Measurements from ENCODE around the gene KLHL15.
"Not testable (repeated sequence)": the region's sequence is repeated elsewhere in the genome, so short reads cannot be mapped to it uniquely, and the experiment has no call there.

KLHL15 gene

GRCh38 chrX:24027086-24027485, at the start of gene KLHL15:
Gene KLHL15, minus strand, starts transcription at chrX:24027186. Its CDS starts 20,493 bp downstream, at chrX:24006693.
- no peak for DNase-seq

GRCh38 chrX:24069877-24070276, 42.9 kb upstream of the KLHL15 start:
- no peak for DNase-seq

DNA sequence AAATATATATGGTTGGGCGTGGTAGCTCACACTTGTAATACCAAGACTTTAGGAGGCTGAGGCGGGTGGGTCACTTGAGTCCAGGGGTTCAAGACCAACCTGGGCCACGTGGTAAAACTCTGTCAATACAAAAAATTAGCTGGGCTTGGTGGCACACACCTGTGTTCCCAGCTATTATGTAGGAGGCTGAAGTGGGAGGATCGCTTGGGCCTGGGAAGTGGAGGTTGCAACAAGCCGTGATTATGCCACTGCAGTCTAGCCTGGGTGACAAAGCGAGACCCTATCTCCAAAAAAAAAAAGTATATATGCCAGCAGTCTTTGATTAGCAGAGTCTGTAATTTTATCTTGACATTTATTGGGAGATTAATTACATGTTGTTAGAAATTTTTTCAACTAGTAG, 36.5 kb upstream of the KLHL15 start:
- DNase-seq = no peak

DNA sequence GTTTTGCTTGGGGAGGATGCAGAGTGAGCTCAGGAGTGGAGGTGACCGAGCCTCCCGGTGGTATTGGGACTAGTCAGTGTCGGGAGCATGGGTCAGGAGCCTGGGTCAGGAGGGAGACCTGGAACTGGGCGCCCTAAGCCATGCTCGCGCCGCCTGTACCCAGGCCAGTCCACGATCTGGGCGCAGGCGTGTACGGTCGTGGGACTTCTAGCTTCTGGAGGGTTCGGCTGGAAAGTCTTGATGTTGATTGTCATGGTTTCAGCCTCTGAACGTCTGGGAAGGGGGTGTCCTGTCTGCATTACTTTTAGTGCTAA, 28.0 kb upstream of the KLHL15 start:
- no peak for DNase-seq

- DNase-seq = peak; percentile 77
These were observed 27.4 kb upstream of the KLHL15 start, which contains the start of gene EIF2S3 for GRCh38 chrX:24054182-24055042. Gene EIF2S3, plus strand, starts transcription at chrX:24054956. Its CDS starts 13 bp downstream, at chrX:24054969.

DNA sequence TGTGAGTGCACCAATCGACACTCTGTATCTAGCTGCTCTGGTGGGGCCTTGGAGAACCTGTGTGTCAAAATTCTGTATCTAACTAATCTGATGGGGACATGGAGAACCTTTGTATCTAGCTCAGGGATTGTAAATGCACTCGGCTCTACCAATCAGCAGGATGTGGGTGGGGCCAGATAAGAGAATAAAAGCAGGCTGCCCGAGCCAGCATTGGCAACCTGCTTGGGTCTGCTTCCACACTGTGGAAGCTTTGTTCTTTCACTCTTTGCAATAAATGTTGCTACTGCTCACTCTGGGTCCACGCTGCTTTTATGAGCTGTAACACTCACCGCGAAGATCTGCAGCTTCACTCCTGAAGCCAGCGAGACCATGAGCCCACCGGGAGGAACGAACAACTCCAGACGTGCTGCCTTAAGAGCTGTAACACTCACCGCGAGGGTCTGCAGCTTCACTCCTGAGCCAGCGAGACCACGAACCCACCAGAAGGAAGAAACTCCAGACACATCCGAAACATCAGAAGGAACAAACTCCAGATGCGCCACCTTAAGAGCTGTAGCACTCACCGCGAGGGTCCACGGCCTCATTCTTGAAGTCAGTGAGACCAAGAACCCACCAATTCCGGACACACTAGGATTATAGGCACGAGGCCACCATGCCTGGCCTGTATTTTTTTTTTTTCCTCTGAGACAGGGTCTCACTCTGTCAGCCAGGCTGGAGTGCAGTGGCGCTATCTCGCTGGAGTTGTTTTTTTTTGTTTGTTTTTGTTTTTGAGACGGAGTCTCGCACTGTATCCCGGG, 23.7 kb upstream of the KLHL15 start:
- not testable (repeated sequence) for DNase-seq

DNA sequence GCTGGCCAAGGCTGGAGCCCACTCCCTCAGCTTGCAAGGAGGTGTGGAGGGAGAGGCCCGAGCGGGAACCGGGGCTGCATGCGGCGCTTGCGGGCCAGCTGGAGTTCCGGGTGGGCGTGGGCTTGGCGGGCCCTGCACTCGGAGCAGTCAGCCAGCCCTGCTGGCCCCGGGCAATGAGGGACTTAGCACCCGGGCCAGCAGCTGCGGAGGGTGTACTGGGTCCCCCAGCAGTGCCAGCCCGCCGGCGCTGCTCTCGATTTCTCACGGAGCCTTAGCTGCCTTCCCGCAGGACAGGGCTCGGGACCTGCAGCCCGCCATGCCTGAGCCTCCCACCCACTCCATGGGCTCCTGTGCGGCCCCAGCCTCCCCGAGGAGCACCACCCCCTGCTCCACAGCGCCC, 22.7 kb upstream of the KLHL15 start:
- not testable (repeated sequence) for DNase-seq

DNA sequence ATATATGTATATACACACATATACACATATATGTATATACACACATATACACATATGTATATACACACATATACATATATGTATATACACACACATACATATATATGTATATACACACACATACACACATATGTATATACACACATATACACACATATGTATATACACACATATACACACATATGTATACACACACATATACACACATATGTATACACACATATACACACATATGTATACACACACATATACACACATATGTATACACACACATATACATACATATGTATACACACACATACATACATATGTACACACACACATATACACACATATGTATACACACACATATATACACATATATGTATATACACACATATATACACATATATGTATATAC, 19.1 kb upstream of the KLHL15 start:
- DNase-seq = not testable (repeated sequence)

GRCh38 chrX:24037729-24038128, 10.7 kb upstream of the KLHL15 start:
- DNase-seq = no peak

DNA sequence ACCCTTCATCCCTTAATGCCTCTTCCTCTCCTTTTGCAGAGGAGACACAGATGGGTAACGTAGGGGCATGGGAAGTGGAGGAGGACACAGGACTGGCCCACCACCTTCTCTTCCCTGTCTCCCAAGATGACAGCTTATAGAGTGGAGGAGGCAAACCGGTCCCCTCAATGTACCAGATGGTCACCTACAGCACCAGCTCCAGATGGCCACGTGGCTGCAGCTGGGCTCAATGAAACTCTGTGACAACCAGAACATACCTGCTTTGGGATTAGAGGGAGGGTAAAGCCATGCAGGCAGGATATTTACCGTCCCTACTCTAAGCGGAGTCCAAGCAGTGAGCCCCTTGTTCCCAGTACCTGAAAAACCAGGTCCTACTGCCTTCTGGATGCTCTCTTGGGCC, 7.5 kb upstream of the KLHL15 start:
- no peak for DNase-seq

GRCh38 chrX:24030597-24030996, 3.6 kb upstream of the KLHL15 start:
- no peak for DNase-seq

DNA sequence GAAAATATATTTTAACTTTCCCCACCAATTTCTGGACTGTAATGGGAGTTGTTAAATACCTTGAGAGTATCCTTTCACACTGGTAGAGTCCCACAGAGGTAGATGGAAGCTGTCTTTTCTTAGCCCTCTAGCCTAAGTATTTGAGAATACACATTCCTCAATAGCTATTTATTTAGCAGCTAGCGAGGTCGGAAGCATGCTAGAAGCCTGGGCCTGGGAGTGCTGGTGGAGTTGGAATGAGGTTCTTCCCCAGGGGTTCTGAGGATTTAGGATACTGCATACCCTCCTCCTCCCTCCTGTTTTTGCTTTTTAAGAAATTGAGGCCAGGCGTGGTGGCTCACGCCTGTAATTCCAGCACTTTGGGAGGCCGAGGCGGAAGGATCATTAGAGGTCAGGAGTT, 999 bp upstream of the KLHL15 start:
- DNase-seq = no peak

DNA sequence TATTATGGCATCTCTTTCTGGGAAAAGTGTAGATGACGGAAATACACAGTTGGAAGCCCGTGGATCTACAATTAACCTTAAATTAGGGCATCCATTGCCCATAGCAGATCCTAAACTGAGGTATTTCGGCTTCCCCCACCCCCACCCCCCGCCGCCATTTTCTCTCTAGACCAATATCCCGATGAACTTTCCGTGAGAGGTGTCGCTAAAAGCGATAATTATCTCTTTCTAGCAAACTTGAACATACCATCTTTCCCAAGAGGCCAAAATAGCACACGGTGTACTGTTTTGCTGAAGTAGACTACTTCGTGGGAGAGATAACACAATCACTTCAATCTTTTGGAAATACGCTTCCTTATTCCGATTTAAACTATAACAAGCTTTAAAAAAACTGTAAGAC, 554 bp downstream of the KLHL15 start:
- no peak for DNase-seq

GRCh38 chrX:24025741-24026403, 1.1 kb downstream of the KLHL15 start:
- no peak for DNase-seq

DNA sequence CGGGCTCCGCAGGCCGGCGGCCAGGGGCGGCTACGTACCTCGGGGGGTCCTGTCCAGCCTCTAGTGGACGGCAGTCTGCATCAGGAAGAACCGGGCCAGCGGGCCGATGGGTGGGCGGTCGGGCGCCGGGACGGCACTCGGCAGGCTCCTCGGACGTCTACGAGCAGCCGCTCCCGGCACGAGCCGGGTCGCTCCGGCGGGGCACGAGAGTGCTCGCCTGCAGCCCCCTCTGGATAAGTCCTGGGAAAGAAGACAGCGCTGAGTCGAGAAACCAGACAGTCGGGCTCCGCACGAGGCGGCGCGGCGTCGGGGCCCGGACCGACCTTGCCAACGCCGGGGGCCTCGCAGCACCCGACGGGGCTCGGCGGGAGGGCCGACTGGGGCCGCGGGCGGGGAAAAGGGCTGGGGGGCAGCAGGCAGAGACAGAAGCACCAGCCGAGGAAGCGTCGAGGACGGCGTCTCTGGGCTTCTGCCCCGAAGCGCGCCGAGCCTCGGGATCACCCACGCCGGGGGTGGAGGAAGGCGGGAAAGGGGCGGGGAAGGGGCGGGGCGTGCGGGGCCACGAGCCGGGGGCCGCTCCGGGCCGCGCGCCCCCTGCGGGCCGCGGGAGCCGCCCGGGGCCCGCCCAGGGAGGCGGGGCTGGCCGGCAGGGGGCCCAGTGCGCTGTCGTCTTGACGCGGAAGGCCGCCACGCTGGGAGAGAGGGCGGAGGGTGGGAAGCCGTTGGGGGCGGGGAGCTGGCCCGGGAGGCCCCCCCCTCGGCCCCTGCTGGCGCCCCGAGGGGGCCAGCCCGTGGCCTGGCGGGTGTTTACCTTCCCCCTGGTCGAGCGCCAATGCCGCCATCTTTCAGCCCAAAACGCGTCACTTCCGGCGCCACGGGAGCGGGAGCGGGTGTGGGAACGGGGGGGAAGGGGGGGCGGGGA, 1.9 kb downstream of the KLHL15 start:
- DNase-seq = peak; percentile 76

DNA sequence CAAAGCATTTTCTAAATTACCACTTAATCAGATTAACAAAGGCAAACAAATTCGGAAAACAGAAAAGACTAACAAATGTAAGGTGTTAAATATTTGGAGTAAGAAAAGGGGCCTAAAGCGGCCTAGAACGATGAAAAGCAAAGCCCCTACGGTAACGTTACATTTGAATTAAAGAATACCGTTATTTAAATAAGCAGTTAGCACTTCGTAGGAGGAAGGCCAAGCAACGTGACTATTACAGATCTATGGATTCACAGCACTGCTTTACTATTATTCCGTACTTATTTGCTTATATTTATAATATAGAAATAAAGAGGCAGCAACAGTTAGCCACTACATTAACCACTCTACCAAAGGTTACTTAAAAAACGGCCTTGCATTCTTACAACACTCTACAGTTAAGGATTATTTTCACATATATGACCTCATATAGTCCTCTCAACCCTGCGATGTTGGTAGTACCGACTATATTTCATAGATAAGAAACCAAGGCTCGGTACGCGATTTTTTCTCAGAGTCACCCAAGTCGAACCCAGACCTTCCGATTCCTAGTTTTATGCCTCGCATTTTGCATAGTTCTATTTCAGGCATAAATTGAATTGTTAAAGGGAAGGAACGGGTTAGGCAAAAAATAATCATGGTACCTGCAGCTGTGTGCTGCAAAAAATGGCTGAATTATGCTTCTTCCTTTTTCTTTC, 2.9 kb downstream of the KLHL15 start:
- DNase-seq = no peak

- DNase-seq = no peak
These were observed 3.4 kb downstream of the KLHL15 start for GRCh38 chrX:24023544-24023943.

GRCh38 chrX:24020306-24020876, 6.6 kb downstream of the KLHL15 start:
- no peak for DNase-seq

- no peak for DNase-seq
These were observed 7.5 kb downstream of the KLHL15 start for GRCh38 chrX:24019448-24019847.

GRCh38 chrX:24018809-24019208, 8.2 kb downstream of the KLHL15 start:
- no peak for DNase-seq

GRCh38 chrX:24017674-24018073, 9.3 kb downstream of the KLHL15 start:
- DNase-seq = no peak
